Testis (tissue), 5 donors: Measurements from ENCODE around the gene CSF1R. TPM values are rescaled to one million over a fixed set of nuclear protein-coding genes. Genes with fewer than 3 reads are reported as not detected.

Experiments used
- DNase-seq: peaks from one replicate; pipeline ENCODE4 v3.0.0-alpha.2; 2019
- H3K27ac ChIP-seq, 2 donors: fragments of 200-600 bp; sonication (generic); one replicate each; pipeline ENCODE4 v1.5.1; 2019
- H3K27me3 ChIP-seq: fragments of 200-600 bp; sonication (generic); one replicate; pipeline ENCODE4 v1.5.1; 2019
- H3K36me3 ChIP-seq: fragments of 200-600 bp; sonication (generic); one replicate; pipeline ENCODE4 v1.5.1; 2017; ENCODE audit warnings: low read depth; ENCODE audit errors: missing control alignments
- H3K4me1 ChIP-seq: fragments of 200-600 bp; sonication (generic); one replicate; pipeline ENCODE4 v1.5.1; 2019
- H3K4me3 ChIP-seq, 2 donors: fragments of 200-600 bp; sonication (generic); one replicate each; pipeline ENCODE4 v1.5.1; 2017 to 2019
- H3K9me3 ChIP-seq: fragments of 200-600 bp; sonication (generic); one replicate; pipeline ENCODE4 v1.5.1; 2017
- CTCF ChIP-seq, 3 experiments: fragments of 450-650 bp in 2 of 3; fragments of 200-600 bp in 1 of 3; sonication (generic) in 1 of 3; IDR thresholded peaks; one replicate each; pipeline ENCODE4 v1.5.1; 2016 to 2019; ENCODE audit warnings: antibody characterized with exemption in 3 of 3, mild to moderate bottlenecking in 2 of 3, moderate library complexity in 1 of 3
- POLR2A ChIP-seq: fragments of 450-650 bp; IDR thresholded peaks from one replicate; pipeline ENCODE4 v1.6.1; 2017; ENCODE audit warnings: antibody characterized with exemption, mild to moderate bottlenecking, moderate library complexity
- whole genome bisulfite sequencing, 2 donors: methylation state at CpG; one replicate each; pipeline ENCODE4 v1.1.5; 2018; 5-methylcytosine and 5-hydroxymethylcytosine counted together
- intact Hi-C: fragments of 100-400 bp; cut with DNase I; formaldehyde crosslinking; loops from one replicate; pipeline ENCODE4 v1.15.1; 2023; ENCODE audit warnings: low total_unique reads
- long read RNA-seq, 2 donors: transcript quantifications; one replicate each; lab custom pipeline, GENCODE V29; 2026
- polyA plus RNA-seq: library from polyadenylated mRNA; stranded (reverse); fragments of 350-450 nt; fragmentation: Illumina TruSeq; extraction: RNeasy Lipid Tissue Mini Kit (QIAGEN cat#74804); gene quantifications from one replicate; pipeline ENCODE4 v1.2.3, GENCODE V29; 2014; ENCODE audit warnings: low read depth, low replicate concordance; ENCODE audit not compliant: insufficient read depth
- total RNA-seq, 2 donors: library from RNA; depleted of rRNA; stranded (reverse); fragments of >200 nt; gene quantifications; one replicate each; pipeline ENCODE4 v1.2.3, GENCODE V29; 2016

CSF1R gene
- 10 to 100 TPM in 1 of 2 donors, 1 to 10 TPM in 1; 4.3 to 15.7 TPM for total RNA-seq
- polyA plus RNA-seq, result 25.4 TPM
- long read RNA-seq, donor 1, partial matches to known transcripts, result 258 of 259 reads
- long read RNA-seq, donor 1, other reads (novel, unspliced or antisense), result 0 of 259 reads
- long read RNA-seq, donor 2, partial matches to known transcripts, result 109 of 111 reads
- long read RNA-seq, donor 2, other reads (novel, unspliced or antisense), result 0 of 111 reads

DNA sequence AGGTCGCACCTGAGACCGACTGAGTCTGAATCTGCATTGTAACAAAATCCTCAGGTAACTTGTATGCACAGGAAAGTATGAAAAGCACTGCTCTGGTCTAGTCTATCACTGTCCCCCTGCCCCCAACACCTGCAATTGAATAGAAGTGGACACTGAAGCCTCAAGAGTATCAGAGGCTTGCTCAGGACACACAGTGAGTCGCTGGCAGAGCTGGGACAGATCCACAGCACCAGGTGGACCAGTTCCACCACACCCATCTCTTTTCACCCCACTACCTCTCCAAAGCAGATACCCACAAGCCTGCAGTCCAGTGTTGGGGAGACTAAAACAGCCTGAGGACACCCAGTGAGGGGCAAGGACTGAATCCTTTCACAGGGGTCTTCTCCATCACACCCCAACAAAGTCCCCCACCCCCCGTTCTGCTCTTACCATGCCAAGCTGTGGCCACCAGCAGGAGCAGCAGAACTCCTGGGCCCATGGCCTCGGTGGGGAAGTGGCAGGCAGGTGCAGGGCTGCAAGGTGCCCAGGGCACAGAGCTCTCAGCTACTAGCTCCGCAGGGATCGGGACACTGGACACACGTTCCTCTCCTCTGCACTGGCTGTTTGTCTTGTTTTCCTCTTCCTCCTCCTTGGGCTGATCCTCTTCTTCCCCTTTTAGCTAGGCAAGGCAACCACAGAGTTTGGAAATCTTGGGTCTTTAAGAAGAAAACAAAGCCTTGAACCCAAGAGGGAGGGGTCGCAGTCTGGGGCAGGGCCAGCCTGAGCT is at the start of gene CSF1R:
CSF1R (minus strand) TSS at position 605 of the 766 bp plus-strand sequence; CDS start at position 478, 127 bp downstream.
- peak; percentile 8 for DNase-seq
- intact Hi-C loops, result no loop called here
- no peak for TF ChIP-seq POLR2A
- no peak for TF ChIP-seq CTCF (IDR thresholded peaks at IDR 0.05)
- 91 to 96% methylated on average over 6 to 9 of the region's 9 CpGs for WGBS, 2 donors
- peak within 1 kb of the TSS in 1 of 2 donors; percentile 0 for H3K4me3 ChIP-seq
- no peaks in the 10 kb centered on the region for H3K36me3 ChIP-seq
- no peaks in the 10 kb centered on the region for H3K9me3 ChIP-seq
- peaks cover 5% of the 10 kb centered on the region for H3K4me1 ChIP-seq
- no peaks in the 10 kb centered on the region for H3K27me3 ChIP-seq
- no peak within 1 kb of the TSS for H3K27ac ChIP-seq

DNA sequence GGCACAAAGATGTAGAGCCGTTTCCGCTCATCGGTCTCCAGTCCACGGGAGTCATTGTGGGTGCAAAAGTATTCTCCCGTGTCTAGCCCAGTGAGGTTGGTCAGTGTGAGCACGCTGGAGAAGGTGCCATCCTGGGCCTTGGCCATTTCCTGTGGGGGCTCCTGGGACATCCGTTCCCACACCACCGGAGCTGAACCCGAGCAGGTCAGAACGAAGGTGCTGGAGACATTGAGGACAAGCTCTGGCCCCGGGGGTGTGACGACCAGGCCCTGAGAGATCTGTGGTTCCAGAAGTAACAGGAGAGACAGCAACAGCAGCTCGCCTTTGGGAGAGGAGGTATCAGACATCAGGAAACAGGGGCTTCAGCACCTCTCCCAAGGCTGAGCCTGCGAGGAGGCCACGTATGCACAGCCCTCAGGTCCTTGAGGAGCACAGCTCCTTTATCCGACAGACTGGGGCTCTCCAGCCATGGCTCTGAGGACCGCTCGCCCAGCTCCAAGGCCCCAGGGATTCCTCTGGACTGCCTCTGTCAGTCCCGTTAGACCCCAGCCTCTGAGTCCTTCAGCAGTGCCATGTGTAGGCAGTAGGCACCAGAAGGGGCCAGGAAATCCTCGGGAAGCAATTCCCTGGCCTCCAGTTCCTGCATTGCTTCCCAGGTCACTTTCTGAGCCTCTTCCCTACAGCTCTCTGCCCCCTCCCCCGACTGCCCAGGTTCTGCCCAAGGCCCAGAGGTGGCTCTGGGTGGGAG is 49.4 kb upstream of the CSF1R start:
- no peaks in the 10 kb centered on the region for H3K27me3 ChIP-seq
- no peak overlapping the region for H3K4me3 ChIP-seq
- DNase-seq, result no peak
- intact Hi-C loops, result no loop called here
- no peaks in the 10 kb centered on the region for H3K36me3 ChIP-seq
- H3K9me3 ChIP-seq, result no peaks in the 10 kb centered on the region
- 76 to 77% methylated on average over 14 to 21 of the region's 21 CpGs for WGBS, 2 donors
- peak overlapping the region; percentile 72 to 86 for H3K27ac ChIP-seq
- TF ChIP-seq CTCF (IDR thresholded peaks at IDR 0.05) (no peak), POLR2A (no peak)
- peaks cover 57% of the 10 kb centered on the region for H3K4me1 ChIP-seq

DNA sequence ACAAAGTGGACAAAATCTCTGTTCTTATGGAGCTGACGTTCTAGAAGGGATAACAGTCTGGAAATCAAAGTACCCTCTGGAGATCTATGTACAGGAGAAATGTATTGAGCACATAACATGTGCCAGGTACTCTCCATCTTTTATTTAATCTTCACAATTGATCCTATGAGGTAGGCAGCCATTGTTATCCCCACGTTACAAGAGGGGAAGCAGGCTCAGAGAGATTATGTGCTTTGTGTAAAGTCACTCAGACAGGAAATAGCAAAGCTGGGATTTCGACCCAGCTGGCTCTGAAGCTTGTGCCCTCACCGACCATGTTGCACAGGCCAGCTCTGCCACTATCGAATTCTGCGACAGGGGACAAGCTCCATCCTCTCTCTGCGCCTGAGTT is 47.8 kb upstream of the CSF1R start:
- Histone ChIP-seq H3K9me3 (no peaks in the 10 kb centered on the region), H3K27me3 (no peaks in the 10 kb centered on the region), H3K4me3 (no peak overlapping the region), H3K27ac (no peak overlapping the region), H3K4me1 (peaks cover 49% of the 10 kb centered on the region), H3K36me3 (no peaks in the 10 kb centered on the region)
- 77% methylated on average over 7 of the region's 7 CpGs for WGBS, 2 donors
- intact Hi-C loops, result no loop called here
- no peak for TF ChIP-seq CTCF (IDR thresholded peaks at IDR 0.05)
- no peak for TF ChIP-seq POLR2A
- DNase-seq, result no peak

- no peaks in the 10 kb centered on the region for H3K36me3 ChIP-seq
- WGBS, 2 donors, result 75 to 77% methylated on average over 16 of the region's 16 CpGs
- peak overlapping the region in 1 of 2 donors; percentile 76 for H3K27ac ChIP-seq
- no peak overlapping the region for H3K4me3 ChIP-seq
- no peaks in the 10 kb centered on the region for H3K9me3 ChIP-seq
- no peak for DNase-seq
- H3K4me1 ChIP-seq, result peaks cover 44% of the 10 kb centered on the region
- TF ChIP-seq CTCF (IDR thresholded peaks at IDR 0.05) (no peak), POLR2A (no peak)
- intact Hi-C loops, result no loop called here
- H3K27me3 ChIP-seq, result no peaks in the 10 kb centered on the region
Measured at GRCh38 chr5:150133581-150134197, 47.3 kb upstream of the CSF1R start.
